NK-92 treated with Interleukin-12 subunit alpha and Interleukin-12 subunit beta, amount 100 ng/mL, for 24 hours (cell line): ENCODE measurements around the gene HEPHL1.
"Not testable (repeated sequence)": the region's sequence is repeated elsewhere in the genome, so short reads cannot be mapped to it uniquely, and the experiment has no call there.

Experiments
- DNase-seq: peaks from one replicate; lab custom pipeline; 2025; lab: John Stamatoyannopoulos, UW

Gene HEPHL1

GRCh38 chr11:94090401-94090800 lies 69.2 kb downstream of the HEPHL1 start:
- DNase-seq: no peak

GRCh38 chr11:94091091-94091490 lies 69.9 kb downstream of the HEPHL1 start:
- DNase-seq: no peak

GRCh38 chr11:94100253-94100652 lies 79.1 kb downstream of the HEPHL1 start:
- no peak for DNase-seq

GRCh38 chr11:94103471-94103870 lies 82.3 kb downstream of the HEPHL1 start:
- no peak for DNase-seq

GRCh38 chr11:94104734-94105133 lies 83.6 kb downstream of the HEPHL1 start:
- DNase-seq: no peak

- no peak for DNase-seq
These were observed 85.6 kb downstream of the HEPHL1 start for GRCh38 chr11:94106716-94107115.

- no peak for DNase-seq
These were observed 86.2 kb downstream of the HEPHL1 start for GRCh38 chr11:94107363-94107762.

GRCh38 chr11:94111241-94111640 lies 90.1 kb downstream of the HEPHL1 start:
- no peak for DNase-seq

GRCh38 chr11:94111660-94112059 lies 90.5 kb downstream of the HEPHL1 start:
- DNase-seq: no peak

- no peak for DNase-seq
These were observed 91.2 kb downstream of the HEPHL1 start for GRCh38 chr11:94112206-94112953.

- DNase-seq: no peak
These were observed 96.0 kb downstream of the HEPHL1 start for GRCh38 chr11:94117197-94117574.

GRCh38 chr11:94117871-94118270 lies 96.7 kb downstream of the HEPHL1 start:
- no peak for DNase-seq

- not testable (repeated sequence) for DNase-seq
These were observed 98.5 kb downstream of the HEPHL1 start for GRCh38 chr11:94119676-94120075.

- not testable (repeated sequence) for DNase-seq
These were observed 99.4 kb downstream of the HEPHL1 start for GRCh38 chr11:94120516-94120915.

GRCh38 chr11:94120946-94121345 lies 99.8 kb downstream of the HEPHL1 start:
- DNase-seq: no peak

GRCh38 chr11:94125407-94126115 lies 104.4 kb downstream of the HEPHL1 start:
- DNase-seq: no peak

GRCh38 chr11:94127638-94128037 lies 106.5 kb downstream of the HEPHL1 start:
- DNase-seq: no peak

GRCh38 chr11:94128291-94128745 lies 107.2 kb downstream of the HEPHL1 start:
- no peak for DNase-seq

GRCh38 chr11:94128746-94129511 lies 107.8 kb downstream of the HEPHL1 start, which contains the start of gene PANX1:
TSS of gene PANX1 (plus strand) at chr11:94128841. CDS start at chr11:94129313, 472 bp downstream.
- DNase-seq: peak; percentile 73

- no peak for DNase-seq
These were observed 108.6 kb downstream of the HEPHL1 start for GRCh38 chr11:94129512-94130297.

GRCh38 chr11:94130298-94131046 lies 109.3 kb downstream of the HEPHL1 start:
- DNase-seq: no peak
